Epithelial cell of proximal tubule (primary cell): Measurements from ENCODE around the gene HOXA7. TPM values are rescaled to one million over a fixed set of nuclear protein-coding genes. Genes with fewer than 3 reads are reported as not detected.

Source experiments
- DNase-seq: peaks from one replicate; pipeline ENCODE4 v3.0.0-alpha.2; 2011; ENCODE audit warnings: low read depth
- H3K4me3 ChIP-seq: 2 replicates; pipeline ENCODE4 v1.5.1; 2011; ENCODE audit warnings: low read depth, mild to moderate bottlenecking, low read length
- CTCF ChIP-seq: conservative IDR thresholded peaks from 2 replicates; pipeline ENCODE4 v1.5.1; 2012; ENCODE audit warnings: low read depth, mild to moderate bottlenecking, low read length
- total RNA-seq: library from RNA; depleted of rRNA; stranded (reverse); fragments of >200 nt; gene quantifications from 2 replicates; pipeline ENCODE4 v1.2.3, GENCODE V29; 2015

Gene HOXA7
- total RNA-seq, 1 donor from 2014 or later = 21.4 TPM

GRCh38 chr7:27179503-27180430 lies 23.3 kb upstream of the HOXA7 start:
- TF ChIP-seq CTCF = peak; percentile 89
- DNase-seq = no peak
- H3K4me3 ChIP-seq = peak overlapping the region; percentile 64

DNA sequence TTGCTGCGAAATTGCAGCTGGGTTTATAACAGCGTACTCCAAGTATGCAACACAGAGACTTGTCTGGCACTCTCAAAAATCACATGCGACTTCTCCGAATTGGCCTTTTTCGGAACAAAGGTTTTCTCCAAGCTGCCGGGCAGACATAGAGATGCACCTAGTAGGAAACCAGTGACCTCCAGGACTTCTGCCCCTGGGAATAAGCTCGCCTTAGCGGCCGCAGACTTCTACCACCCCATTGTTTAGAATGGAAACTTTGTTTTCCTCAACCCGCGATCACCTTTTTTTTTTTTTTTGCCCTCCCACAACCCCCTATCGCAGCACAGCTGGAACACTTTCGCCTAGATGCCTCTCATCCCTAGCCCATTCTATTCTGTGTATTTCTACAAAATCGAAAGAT lies 22.6 kb upstream of the HOXA7 start:
- peak overlapping the region; percentile 64 for H3K4me3 ChIP-seq
- no peak for TF ChIP-seq CTCF
- no peak for DNase-seq

GRCh38 chr7:27178366-27178765 lies 21.9 kb upstream of the HOXA7 start:
- no peak for TF ChIP-seq CTCF
- no peak for DNase-seq
- H3K4me3 ChIP-seq = peak overlapping the region; percentile 64

DNA sequence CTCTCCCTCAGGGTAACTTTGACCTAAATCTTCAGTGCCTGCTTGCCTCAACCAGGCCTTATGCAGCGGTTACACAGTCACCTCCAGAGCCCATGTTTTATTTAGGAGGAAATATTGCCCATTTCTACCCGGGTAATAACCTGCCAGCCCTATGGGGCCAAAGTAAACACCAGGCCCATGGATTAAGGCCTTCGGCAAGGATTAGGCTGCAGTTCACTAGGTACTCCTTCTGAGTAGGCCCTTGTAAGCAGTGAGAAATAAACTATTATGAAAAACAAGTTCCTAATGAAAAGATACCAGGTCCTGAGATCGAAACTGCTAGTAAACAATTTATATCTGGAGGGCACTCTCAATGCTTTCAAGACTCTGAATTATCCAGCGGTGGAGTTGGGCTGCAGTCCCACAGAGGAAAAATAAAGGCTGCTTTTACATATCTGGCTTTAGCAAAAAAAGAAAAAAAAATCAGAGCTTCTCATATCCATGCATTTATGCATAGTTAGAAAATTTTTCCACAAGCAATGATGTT lies 21.4 kb upstream of the HOXA7 start:
- no peak for TF ChIP-seq CTCF
- H3K4me3 ChIP-seq = peak overlapping the region; percentile 64
- no peak for DNase-seq

- DNase-seq = no peak
These were observed 20.7 kb upstream of the HOXA7 start for GRCh38 chr7:27176962-27177794.

DNA sequence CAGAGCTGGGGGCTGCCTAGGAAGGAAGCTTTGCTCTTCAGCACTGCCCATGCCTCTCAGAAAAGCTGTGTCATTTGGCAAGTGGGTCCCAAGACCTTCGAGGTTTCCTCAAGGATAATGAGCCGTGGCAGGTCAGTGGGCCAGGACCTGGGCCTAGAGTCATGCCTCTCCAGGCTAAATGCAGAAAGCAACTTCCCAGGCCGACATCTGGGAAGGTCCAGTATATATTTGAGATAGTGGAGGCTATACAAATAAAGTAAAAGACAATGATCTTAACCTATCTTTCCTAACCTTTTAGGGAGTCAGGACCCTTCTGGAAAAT lies 20.0 kb upstream of the HOXA7 start:
- H3K4me3 ChIP-seq = peak overlapping the region; percentile 13
- DNase-seq = no peak
- no peak for TF ChIP-seq CTCF

More at GRCh38 chr7:27176962-27177794, 20.7 kb upstream of the HOXA7 start:
- H3K4me3 ChIP-seq = peak overlapping the region; percentile 64
- no peak for TF ChIP-seq CTCF
